Keratinocyte (primary cell): ENCODE results near the gene HOXC6. TPM values are rescaled to one million over a fixed set of nuclear protein-coding genes. Genes with fewer than 3 reads are reported as not detected.

ENCODE experiments used
- DNase-seq: peaks from one replicate; pipeline ENCODE4 v3.0.0-alpha.2; 2011; ENCODE audit warnings: low read depth, missing footprints, low spot score
- FAIRE-seq: peaks from 2 replicates; lab custom pipeline; 2011; peaks lifted over from hg19 to GRCh38; lab: Jason Lieb, UNC
- H2AFZ ChIP-seq: 2 replicates; pipeline ENCODE4 v1.6.0; 2012; ENCODE audit warnings: low read length, control low read depth, inconsistent platforms; ENCODE audit not compliant: control insufficient read depth
- H3K27ac ChIP-seq: 2 replicates; pipeline ENCODE4 v1.5.1; 2011; ENCODE audit warnings: low read length; ENCODE audit not compliant: control insufficient read depth, insufficient read depth
- H3K27me3 ChIP-seq: 3 replicates; pipeline ENCODE4 v1.6.0; 2011; ENCODE audit warnings: low read length; ENCODE audit not compliant: control insufficient read depth, insufficient read depth; ENCODE audit errors: extremely low read depth
- H3K36me3 ChIP-seq, 2 experiments: 2 replicates in 1 of 2; 3 replicates in 1 of 2; pipeline ENCODE4 v1.5.1; 2011; ENCODE audit warnings: low read length in 2 of 2, mild to moderate bottlenecking in 1 of 2; ENCODE audit not compliant: control insufficient read depth in 2 of 2, insufficient read depth in 2 of 2; ENCODE audit errors: extremely low read depth in 1 of 2
- H3K4me1 ChIP-seq: 3 replicates; pipeline ENCODE4 v1.5.1; 2011; ENCODE audit warnings: low read length; ENCODE audit not compliant: control insufficient read depth, insufficient read depth; ENCODE audit errors: extremely low read depth
- H3K4me2 ChIP-seq: 3 replicates; pipeline ENCODE4 v1.6.0; 2011; ENCODE audit warnings: low read depth, low read length; ENCODE audit not compliant: control insufficient read depth, insufficient read depth; ENCODE audit errors: extremely low read depth
- H3K4me3 ChIP-seq, 3 experiments: fragments of 200-600 bp in 1 of 3; sonication (generic) in 1 of 3; 2 replicates in 2 of 3; 3 replicates in 1 of 3; pipeline ENCODE4 v1.5.1; 2011 to 2016; ENCODE audit warnings: low read length in 3 of 3, mild to moderate bottlenecking in 3 of 3, control low read depth in 2 of 3, inconsistent platforms in 1 of 3, low read depth in 1 of 3, mixed read lengths in 1 of 3, mixed run types in 1 of 3, moderate library complexity in 1 of 3; ENCODE audit not compliant: control insufficient read depth in 2 of 3, insufficient read depth in 2 of 3; ENCODE audit errors: extremely low read depth in 1 of 3
- H3K79me2 ChIP-seq: 2 replicates; pipeline ENCODE4 v1.6.0; 2012; ENCODE audit warnings: low read length; ENCODE audit not compliant: control insufficient read depth, insufficient read depth
- H3K9ac ChIP-seq: 3 replicates; pipeline ENCODE4 v1.6.0; 2011; ENCODE audit warnings: low read length; ENCODE audit not compliant: control insufficient read depth, insufficient read depth; ENCODE audit errors: extremely low read depth
- H3K9me1 ChIP-seq: 3 replicates; pipeline ENCODE4 v1.6.0; 2011; ENCODE audit warnings: low read length; ENCODE audit not compliant: control insufficient read depth, insufficient read depth; ENCODE audit errors: extremely low read depth
- H3K9me3 ChIP-seq: 2 replicates; pipeline ENCODE4 v1.5.1; 2012; ENCODE audit warnings: low read depth, low read length; ENCODE audit not compliant: control insufficient read depth
- H4K20me1 ChIP-seq: 3 replicates; pipeline ENCODE4 v1.6.0; 2011; ENCODE audit warnings: low read length; ENCODE audit not compliant: control insufficient read depth, insufficient read depth; ENCODE audit errors: extremely low read depth
- EZH2 ChIP-seq: IDR thresholded peaks from one replicate; pipeline ENCODE4 v1.6.1; 2012; ENCODE audit warnings: inconsistent platforms, mild to moderate bottlenecking, low read length, moderate library complexity
- dilution Hi-C: fragments of 300-500 bp; cut with MboI; formaldehyde crosslinking; loops from one replicate; pipeline ENCODE4 v1.7.0; 2020; ENCODE audit warnings: low sequenced_read_pairs; ENCODE audit not compliant: extremely low pct_ligation_motif_present
- polyA plus RNA-seq, 5 experiments: library from polyadenylated mRNA; depleted of rRNA in 3 of 5; stranded (reverse) in 3 of 5; stranded (forward) in 1 of 5; unstranded in 1 of 5; fragments of >200 nt; gene quantifications; 1 replicate in 1 of 5; 2 replicates in 3 of 5; 3 replicates in 1 of 5; pipeline versions ENCODE4 v1.2.1 to v1.2.3, GENCODE V29; 2011 to 2012; ENCODE audit warnings: missing spikeins in 2 of 5, low read depth in 1 of 5, low replicate concordance in 1 of 5
- TF ChIP-seq, protein P1 (sequence below), 3 experiments: IDR thresholded peaks in 1 of 3; conservative IDR thresholded peaks in 1 of 3; optimal IDR thresholded peaks in 1 of 3; 2 replicates in 2 of 3; 3 replicates in 1 of 3; pipeline versions ENCODE3 to v1.5.1; 2011; ENCODE audit warnings: low read length in 3 of 3, mild to moderate bottlenecking in 3 of 3, moderate library complexity in 2 of 3, control low read depth in 1 of 3, inconsistent platforms in 1 of 3; ENCODE audit not compliant: insufficient read depth in 2 of 3; ENCODE audit errors: extremely low read depth in 1 of 3

Gene HOXC6
- polyA plus RNA-seq, 1 donor (not counting 4 experiments of a cell fraction or from before 2014, with no cell fraction given): 4.7 TPM

DNA sequence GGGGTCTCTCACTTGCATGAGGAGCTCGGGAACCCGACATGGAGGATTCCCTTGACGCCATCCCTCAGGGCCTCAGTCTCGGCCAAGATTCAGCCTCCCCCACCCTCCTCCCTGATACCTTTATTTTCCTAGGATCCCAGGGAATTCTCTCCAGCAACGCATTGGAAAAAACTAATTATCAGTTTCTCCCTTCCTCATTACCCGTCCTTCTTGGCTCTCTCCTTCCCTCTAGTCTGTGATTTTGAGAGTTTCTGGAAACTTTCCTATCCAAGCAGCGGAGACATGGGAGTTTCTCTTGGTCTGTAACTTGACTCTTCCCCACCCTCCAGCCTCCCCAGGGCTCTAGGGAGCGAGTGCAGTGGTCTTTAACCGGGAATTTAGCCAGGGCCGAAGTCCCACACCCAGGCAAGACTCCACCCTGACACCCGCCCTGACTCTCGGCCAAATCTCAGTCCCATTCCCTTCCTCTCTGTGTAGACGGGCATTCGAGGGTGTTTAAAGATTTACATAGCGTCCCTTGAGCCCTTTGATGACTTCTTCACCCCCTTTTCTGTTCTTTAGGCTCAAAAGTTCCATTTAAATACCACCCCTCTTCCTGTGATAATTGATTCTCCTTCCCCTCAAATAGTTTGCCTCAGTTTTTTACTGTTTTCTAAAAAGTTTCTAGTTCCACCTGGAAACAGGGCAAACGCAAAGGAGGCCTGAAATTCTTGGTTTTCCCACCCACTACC is 11.3 kb downstream of the HOXC6 start:
- Histone ChIP-seq H4K20me1 (no peaks in the 10 kb centered on the region), H3K4me1 (peaks cover 31% of the 10 kb centered on the region), H3K27ac (no peak overlapping the region), H3K79me2 (no peaks in the 10 kb centered on the region), H2AFZ (no peak overlapping the region), H3K4me2 (no peak overlapping the region), H3K9me1 (no peaks in the 10 kb centered on the region), H3K9ac (no peak overlapping the region), H3K9me3 (no peaks in the 10 kb centered on the region), H3K36me3 (no peaks in the 10 kb centered on the region), H3K4me3 (no peak overlapping the region), H3K27me3 (peaks cover 3% of the 10 kb centered on the region)
- TF ChIP-seq, protein P1, sequence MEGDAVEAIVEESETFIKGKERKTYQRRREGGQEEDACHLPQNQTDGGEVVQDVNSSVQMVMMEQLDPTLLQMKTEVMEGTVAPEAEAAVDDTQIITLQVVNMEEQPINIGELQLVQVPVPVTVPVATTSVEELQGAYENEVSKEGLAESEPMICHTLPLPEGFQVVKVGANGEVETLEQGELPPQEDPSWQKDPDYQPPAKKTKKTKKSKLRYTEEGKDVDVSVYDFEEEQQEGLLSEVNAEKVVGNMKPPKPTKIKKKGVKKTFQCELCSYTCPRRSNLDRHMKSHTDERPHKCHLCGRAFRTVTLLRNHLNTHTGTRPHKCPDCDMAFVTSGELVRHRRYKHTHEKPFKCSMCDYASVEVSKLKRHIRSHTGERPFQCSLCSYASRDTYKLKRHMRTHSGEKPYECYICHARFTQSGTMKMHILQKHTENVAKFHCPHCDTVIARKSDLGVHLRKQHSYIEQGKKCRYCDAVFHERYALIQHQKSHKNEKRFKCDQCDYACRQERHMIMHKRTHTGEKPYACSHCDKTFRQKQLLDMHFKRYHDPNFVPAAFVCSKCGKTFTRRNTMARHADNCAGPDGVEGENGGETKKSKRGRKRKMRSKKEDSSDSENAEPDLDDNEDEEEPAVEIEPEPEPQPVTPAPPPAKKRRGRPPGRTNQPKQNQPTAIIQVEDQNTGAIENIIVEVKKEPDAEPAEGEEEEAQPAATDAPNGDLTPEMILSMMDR (optimal IDR thresholded peaks at IDR 0.05 in 1 of 3, IDR thresholded peaks at IDR 0.05 in 1 of 3, conservative IDR thresholded peaks at IDR 0.05 in 1 of 3; ENCODE audit: extremely low read depth in 1 of 3, insufficient read depth in 2 of 3, low read length in 3 of 3): no peak
- no peak for TF ChIP-seq EZH2
- DNase-seq (no peak), FAIRE-seq (no peak)
- dilution Hi-C loops: no loop called here

DNA sequence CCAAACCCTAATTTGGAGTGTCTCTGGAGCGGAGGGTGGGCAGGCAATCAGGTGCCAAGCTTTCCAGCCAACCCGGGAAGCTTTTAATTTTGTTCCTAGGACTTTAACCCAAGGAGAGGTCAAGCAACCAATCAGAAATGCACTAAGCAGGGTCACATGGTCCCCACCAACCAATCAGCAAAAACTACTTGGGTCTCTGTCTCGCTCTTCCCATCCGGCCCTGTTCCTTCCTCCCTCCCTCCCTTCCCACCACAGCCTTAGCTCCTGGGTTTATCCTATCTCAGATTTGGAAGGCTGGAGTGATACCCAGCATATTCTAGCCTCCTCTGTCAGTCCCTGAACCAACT is 11.9 kb downstream of the HOXC6 start:
- Histone ChIP-seq H3K4me1 (peaks cover 31% of the 10 kb centered on the region), H3K4me2 (no peak overlapping the region)

More for the DNA sequence above, 11.9 kb downstream of the HOXC6 start:
- no peak overlapping the region for H3K9ac ChIP-seq
- H3K27me3 ChIP-seq: peaks cover 3% of the 10 kb centered on the region
- H4K20me1 ChIP-seq: no peaks in the 10 kb centered on the region
- TF ChIP-seq, protein P1 (optimal IDR thresholded peaks at IDR 0.05 in 1 of 3, IDR thresholded peaks at IDR 0.05 in 1 of 3, conservative IDR thresholded peaks at IDR 0.05 in 1 of 3; ENCODE audit: extremely low read depth in 1 of 3, insufficient read depth in 2 of 3, low read length in 3 of 3): no peak
- TF ChIP-seq EZH2: no peak
- H3K79me2 ChIP-seq: no peaks in the 10 kb centered on the region
- H3K9me1 ChIP-seq: no peaks in the 10 kb centered on the region
- FAIRE-seq (no peak), DNase-seq (no peak)
- H3K27ac ChIP-seq: no peak overlapping the region
- H2AFZ ChIP-seq: no peak overlapping the region
- H3K4me3 ChIP-seq: no peak overlapping the region
- no peaks in the 10 kb centered on the region for H3K36me3 ChIP-seq
- dilution Hi-C loops: no loop called here
- no peaks in the 10 kb centered on the region for H3K9me3 ChIP-seq
